ENCODE results near the gene RUNX2. TPM values are rescaled to one million over a fixed set of nuclear protein-coding genes. Genes with fewer than 3 reads are reported as not detected.

RUNX2 gene
- total and polyA plus RNA-seq, 2 experiments from 2014 or later: 0.66 to 1.7 TPM

GRCh38 chr6:45447716-45448115 lies 119.6 kb downstream of the RUNX2 start (continued):
- TF ChIP-seq REST (IDR thresholded peaks at IDR 0.05; ENCODE audit: unreplicated experiment): no peak

DNA sequence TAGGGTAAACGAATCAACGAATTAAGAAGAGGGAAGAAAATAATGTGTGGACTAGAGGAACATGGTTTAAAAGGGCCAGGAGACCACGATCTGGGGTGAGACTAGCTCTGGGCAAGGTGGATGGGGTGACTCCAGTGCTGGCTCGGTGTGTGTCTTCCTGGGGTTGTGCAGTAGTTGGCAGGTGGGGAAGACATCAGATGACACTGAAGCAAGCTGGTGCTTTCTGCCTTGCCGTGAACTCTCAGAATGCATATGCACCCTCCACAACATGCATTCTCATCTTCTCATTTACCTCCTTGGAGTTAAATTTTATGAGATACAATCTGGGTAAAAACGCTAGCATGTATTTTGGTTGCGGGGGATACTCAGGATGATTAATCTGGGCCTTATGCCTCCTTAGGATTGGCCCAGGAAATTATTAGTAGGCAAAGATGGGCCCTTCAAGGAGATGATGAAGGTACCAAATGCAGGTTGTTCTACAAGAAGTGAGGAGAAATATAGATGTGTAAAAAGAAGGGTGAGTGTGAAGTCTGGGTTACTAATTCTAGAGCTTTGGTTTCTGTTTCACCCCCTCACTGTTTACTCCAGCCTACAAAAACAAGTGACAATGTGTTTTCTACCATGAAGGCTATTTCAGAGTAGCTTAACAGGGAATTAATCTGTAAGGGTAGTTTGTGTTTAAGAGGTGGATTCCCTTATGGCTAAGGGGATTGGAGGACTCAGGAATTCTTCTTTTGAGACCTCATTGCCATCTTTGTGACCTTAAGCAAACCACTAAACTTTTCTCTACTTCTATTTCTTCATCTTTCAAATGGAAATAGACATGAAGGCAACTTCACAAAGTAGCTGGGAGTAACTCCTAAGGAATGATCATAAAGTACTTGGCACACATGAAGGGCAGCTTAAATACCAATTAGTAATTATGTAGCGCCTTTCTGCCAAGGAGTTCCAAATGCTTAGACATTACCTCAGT lies 120.6 kb downstream of the RUNX2 start:
- H3K27me3 Mint-ChIP-seq (ENCODE audit: insufficient read depth, low read depth, poor library complexity): peaks cover 1% of the 10 kb centered on the region
- no peak overlapping the region for H3K4me2 ChIP-seq
- no peaks in the 10 kb centered on the region for H3K27me3 ChIP-seq (ENCODE audit: insufficient read depth)
- DNase-seq (ENCODE audit: low spot score) (no peak), ATAC-seq (no peak)
- H3K4me3 ChIP-seq: no peak overlapping the region
- H3K27ac ChIP-seq (ENCODE audit: low read depth): no peak overlapping the region
- no peak overlapping the region for H3K27ac Mint-ChIP-seq
- no peak overlapping the region for H3K4me3 Mint-ChIP-seq
- peaks cover 27% of the 10 kb centered on the region for H3K4me1 Mint-ChIP-seq
- no peaks in the 10 kb centered on the region for H3K36me3 ChIP-seq (ENCODE audit: insufficient read depth)
- no peak overlapping the region for H2AFZ ChIP-seq
- no peaks in the 10 kb centered on the region for H3K79me2 ChIP-seq (replicated peaks; ENCODE audit: insufficient read depth)
- H3K9me3 Mint-ChIP-seq: no peaks in the 10 kb centered on the region
- H3K36me3 Mint-ChIP-seq (ENCODE audit: low read depth): no peaks in the 10 kb centered on the region
- H3F3A ChIP-seq (replicated peaks; ENCODE audit: low read depth): no peaks in the 10 kb centered on the region
- H4K20me1 ChIP-seq (replicated peaks; ENCODE audit: insufficient read depth): no peaks in the 10 kb centered on the region
- H3K4me1 ChIP-seq (ENCODE audit: insufficient read depth): peaks cover 29% of the 10 kb centered on the region
- 0 out of 2 replicates have a peak, but pooled peaks cover 5% of the 10 kb centered on the region for H3K9me2 ChIP-seq (ENCODE audit: insufficient read depth)
- TF ChIP-seq, protein P1, sequence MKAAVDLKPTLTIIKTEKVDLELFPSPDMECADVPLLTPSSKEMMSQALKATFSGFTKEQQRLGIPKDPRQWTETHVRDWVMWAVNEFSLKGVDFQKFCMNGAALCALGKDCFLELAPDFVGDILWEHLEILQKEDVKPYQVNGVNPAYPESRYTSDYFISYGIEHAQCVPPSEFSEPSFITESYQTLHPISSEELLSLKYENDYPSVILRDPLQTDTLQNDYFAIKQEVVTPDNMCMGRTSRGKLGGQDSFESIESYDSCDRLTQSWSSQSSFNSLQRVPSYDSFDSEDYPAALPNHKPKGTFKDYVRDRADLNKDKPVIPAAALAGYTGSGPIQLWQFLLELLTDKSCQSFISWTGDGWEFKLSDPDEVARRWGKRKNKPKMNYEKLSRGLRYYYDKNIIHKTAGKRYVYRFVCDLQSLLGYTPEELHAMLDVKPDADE (IDR thresholded peaks at IDR 0.05): no peak
- TF ChIP-seq, protein P2, sequence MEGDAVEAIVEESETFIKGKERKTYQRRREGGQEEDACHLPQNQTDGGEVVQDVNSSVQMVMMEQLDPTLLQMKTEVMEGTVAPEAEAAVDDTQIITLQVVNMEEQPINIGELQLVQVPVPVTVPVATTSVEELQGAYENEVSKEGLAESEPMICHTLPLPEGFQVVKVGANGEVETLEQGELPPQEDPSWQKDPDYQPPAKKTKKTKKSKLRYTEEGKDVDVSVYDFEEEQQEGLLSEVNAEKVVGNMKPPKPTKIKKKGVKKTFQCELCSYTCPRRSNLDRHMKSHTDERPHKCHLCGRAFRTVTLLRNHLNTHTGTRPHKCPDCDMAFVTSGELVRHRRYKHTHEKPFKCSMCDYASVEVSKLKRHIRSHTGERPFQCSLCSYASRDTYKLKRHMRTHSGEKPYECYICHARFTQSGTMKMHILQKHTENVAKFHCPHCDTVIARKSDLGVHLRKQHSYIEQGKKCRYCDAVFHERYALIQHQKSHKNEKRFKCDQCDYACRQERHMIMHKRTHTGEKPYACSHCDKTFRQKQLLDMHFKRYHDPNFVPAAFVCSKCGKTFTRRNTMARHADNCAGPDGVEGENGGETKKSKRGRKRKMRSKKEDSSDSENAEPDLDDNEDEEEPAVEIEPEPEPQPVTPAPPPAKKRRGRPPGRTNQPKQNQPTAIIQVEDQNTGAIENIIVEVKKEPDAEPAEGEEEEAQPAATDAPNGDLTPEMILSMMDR (conservative IDR thresholded peaks at IDR 0.05; ENCODE audit: low read depth in 2 of 2): no peak
- no peak for TF ChIP-seq POLR2AphosphoS5 (IDR thresholded peaks at IDR 0.05; ENCODE audit: low read depth)
- no peak for TF ChIP-seq STAT1 (IDR thresholded peaks at IDR 0.05; ENCODE audit: unreplicated experiment)
- no peak for TF ChIP-seq NANOG (IDR thresholded peaks at IDR 0.05; ENCODE audit: borderline replicate concordance)
- TF ChIP-seq JUNB (IDR thresholded peaks at IDR 0.05; ENCODE audit: unreplicated experiment): no peak
- no peak for TF ChIP-seq CREB1 (CRISPR knock-in tag; IDR thresholded peaks at IDR 0.05; ENCODE audit: low read depth)
- TF ChIP-seq ZNF114 (CRISPR knock-in tag; IDR thresholded peaks at IDR 0.05): no peak
- no peak for TF ChIP-seq ZNF331 (CRISPR knock-in tag; IDR thresholded peaks at IDR 0.05; ENCODE audit: low read depth)
- TF ChIP-seq EZH2phosphoT487 (IDR thresholded peaks at IDR 0.05; ENCODE audit: unreplicated experiment): no peak
- no peak for TF ChIP-seq ZNF462 (CRISPR knock-in tag; IDR thresholded peaks at IDR 0.05)
